CD4-positive, alpha-beta T cell treated with Interleukin-2 at 100 ng/mL for 4 hours (primary cell): ENCODE results near the gene NAPSA.

Source experiments
- DNase-seq: peaks from one replicate; pipeline ENCODE4 v3.0.0-alpha.2; 2020; ENCODE audit warnings: low spot score

Gene NAPSA

GRCh38 chr19:50383852-50384684 lies 18.6 kb upstream of the NAPSA start, which contains the start of gene POLD1:
POLD1 (plus strand) TSS chr19:50384347; CDS start chr19:50398852, 14,505 bp downstream.
- DNase-seq, result peak; percentile 98

DNA sequence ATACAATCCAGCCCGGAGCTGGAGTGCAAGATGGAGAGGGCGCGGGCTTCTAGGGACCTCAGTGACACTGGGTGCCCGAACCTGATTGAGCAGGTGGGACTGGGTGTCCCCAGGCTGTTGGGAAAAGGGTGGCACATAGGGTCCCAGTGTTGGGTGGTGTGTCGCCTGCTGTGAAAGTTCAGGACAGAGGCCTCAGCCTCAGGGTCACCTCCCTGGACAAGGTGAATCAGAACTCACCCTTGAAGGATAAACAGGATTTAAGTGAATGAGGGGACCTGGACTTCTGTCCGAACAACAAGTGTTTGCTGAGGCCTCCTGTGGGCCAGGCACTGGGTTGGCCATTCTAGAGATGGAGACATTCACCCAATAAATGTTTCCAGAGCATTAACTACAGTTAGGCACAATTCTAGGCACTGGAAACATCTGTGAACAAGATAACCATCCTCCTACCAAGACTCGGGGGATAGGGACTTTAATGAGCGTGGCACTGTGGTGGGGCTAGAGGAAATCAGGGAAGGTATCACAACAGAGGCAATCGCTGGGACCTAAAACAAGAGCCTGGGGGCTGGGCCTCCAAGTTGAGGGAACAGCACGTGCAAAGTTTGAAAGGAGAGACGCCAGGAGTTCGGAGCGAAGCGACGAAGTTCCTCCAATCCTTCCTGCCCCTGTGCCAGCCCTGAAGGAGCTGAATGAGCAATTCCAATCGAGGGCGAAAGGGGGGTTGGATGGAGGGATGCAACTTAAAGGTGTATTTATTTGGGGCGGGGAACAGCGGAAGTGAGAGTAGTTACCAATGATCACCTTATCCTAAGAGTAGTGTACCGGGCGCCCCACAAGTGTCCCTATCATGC lies 17.8 kb upstream of the NAPSA start:
- DNase-seq, result no peak

GRCh38 chr19:50381881-50382729 lies 16.7 kb upstream of the NAPSA start:
- no peak for DNase-seq

DNA sequence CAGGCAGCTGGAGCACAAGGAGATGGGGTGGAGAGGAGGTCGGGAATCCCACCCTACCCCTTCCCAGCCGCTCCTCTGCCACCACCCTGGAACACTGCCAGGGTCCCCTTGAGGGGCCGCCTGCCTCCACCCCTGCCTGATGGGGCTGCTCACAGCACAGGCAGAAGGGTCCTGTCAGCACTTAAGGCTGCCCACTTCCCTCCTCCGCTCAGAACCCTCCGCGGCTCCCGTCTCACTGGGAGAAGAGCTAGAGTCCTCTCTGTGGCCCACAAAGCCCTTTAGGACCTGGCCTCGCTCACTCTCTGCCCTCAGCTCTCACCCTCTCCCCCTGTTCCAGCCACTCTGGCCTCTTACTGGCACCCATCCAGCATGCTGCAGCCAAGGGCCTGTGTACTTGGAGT lies 15.3 kb upstream of the NAPSA start:
- no peak for DNase-seq

DNA sequence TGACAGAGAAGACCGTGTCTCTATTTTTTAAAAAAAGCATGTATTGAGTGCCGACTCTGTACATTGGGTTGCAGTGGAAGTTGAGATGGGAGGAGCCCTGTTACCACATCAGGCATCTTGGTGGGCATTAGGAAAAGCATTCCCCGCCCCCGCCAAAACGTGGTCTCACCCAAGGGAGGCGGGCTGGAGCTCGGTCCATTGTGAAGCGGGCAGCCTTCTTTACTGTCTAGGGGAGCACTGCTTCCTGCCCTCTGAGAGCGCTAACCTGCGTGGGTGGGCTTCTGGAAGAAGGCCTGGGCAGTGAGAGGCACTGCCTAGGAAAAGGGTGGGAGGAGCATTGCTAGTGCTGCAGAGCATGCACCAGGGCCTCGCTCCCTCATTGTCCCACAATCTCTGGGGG lies 14.7 kb upstream of the NAPSA start:
- DNase-seq, result no peak

DNA sequence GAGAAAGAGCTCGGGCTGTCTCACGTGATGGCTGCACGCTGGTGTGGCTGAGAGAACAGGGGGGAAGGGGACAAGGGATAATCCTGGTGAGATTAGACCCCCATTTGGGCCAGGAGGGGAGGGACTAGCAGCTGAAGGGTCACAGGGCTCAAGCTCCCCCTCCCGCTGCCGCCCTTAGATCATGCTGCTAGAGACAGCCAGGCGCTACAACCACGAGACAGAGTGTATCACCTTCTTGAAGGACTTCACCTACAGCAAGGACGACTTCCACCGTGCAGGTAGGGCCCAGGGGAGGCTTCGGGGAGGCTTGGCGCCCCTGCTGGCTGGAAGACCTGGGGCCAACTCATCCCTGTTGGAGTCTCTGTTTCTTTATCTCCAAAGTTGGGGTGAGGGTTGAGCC lies 14.2 kb upstream of the NAPSA start:
- DNase-seq, result no peak

DNA sequence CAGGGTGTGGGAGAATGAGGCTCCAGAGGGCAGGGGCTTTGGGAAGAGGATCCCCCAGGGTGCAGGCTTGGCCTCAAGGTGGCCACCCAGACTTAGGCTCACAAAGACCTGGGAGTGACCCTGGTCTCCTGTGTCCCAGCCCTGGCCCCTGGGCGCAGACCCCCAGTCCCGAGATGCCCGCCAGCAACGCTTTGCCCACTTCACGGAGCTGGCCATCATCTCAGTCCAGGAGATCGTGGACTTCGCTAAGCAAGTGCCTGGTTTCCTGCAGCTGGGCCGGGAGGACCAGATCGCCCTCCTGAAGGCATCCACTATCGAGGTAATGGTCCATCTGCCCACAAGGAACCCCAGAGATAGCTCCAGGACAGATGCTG lies 13.4 kb upstream of the NAPSA start:
- no peak for DNase-seq

DNA sequence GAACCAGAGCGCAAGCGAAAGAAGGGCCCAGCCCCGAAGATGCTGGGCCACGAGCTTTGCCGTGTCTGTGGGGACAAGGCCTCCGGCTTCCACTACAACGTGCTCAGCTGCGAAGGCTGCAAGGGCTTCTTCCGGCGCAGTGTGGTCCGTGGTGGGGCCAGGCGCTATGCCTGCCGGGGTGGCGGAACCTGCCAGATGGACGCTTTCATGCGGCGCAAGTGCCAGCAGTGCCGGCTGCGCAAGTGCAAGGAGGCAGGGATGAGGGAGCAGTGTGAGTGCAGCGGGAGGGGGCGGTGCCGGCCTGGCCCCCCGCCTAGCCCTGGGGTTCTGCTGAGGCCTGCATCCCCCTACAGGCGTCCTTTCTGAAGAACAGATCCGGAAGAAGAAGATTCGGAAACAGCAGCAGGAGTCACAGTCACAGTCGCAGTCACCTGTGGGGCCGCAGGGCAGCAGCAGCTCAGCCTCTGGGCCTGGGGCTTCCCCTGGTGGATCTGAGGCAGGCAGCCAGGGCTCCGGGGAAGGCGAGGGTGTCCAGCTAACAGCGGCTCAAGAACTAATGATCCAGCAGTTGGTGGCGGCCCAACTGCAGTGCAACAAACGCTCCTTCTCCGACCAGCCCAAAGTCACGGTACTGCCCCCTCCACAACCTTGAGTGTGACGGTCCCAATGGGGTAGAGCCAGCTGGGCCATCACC lies 12.9 kb upstream of the NAPSA start:
- no peak for DNase-seq

DNA sequence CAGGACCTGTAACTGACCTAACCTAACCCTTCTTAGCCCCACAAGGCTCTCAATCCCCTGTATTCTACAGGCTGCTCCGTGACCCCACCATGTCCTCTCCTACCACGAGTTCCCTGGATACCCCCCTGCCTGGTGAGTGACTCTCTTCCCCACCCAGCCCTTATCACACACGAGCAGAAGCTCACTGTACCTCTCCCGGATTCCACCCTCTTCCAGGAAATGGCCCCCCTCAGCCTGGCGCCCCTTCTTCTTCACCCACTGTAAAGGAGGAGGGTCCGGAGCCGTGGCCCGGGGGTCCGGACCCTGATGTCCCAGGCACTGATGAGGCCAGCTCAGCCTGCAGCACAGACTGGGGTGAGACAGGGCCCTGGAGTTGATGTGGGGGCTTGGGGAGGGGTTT lies 12.1 kb upstream of the NAPSA start:
- no peak for DNase-seq

DNA sequence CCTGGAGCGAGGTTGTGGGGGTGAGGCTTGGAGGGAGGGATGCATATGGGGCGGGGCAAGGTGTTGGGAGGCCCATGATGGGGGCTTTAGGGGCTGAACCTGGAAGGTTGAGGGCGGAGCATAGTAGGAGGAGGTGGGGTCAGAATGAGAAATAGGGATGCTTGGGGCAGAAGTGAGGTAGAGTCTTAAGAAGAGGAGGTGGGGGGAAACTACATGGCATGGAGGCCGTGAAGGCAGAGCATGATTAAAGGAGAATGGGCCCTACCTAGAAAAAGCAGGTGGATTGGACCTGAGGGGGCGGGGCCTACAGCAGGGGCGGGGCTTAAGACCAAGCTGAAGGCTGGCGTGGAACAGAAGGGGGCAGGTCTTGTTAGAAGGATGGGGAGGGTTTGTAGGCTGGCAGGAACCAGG lies 11.6 kb upstream of the NAPSA start:
- peak; percentile 48 for DNase-seq

GRCh38 chr19:50376166-50377050 lies 11.0 kb upstream of the NAPSA start, which contains the start of gene NR1H2:
NR1H2 (plus strand) TSS chr19:50376457; CDS start chr19:50377606, 1,149 bp downstream.
- peak; percentile 96 for DNase-seq

- DNase-seq, result no peak
Measured at GRCh38 chr19:50371914-50372475, 6.6 kb upstream of the NAPSA start.

DNA sequence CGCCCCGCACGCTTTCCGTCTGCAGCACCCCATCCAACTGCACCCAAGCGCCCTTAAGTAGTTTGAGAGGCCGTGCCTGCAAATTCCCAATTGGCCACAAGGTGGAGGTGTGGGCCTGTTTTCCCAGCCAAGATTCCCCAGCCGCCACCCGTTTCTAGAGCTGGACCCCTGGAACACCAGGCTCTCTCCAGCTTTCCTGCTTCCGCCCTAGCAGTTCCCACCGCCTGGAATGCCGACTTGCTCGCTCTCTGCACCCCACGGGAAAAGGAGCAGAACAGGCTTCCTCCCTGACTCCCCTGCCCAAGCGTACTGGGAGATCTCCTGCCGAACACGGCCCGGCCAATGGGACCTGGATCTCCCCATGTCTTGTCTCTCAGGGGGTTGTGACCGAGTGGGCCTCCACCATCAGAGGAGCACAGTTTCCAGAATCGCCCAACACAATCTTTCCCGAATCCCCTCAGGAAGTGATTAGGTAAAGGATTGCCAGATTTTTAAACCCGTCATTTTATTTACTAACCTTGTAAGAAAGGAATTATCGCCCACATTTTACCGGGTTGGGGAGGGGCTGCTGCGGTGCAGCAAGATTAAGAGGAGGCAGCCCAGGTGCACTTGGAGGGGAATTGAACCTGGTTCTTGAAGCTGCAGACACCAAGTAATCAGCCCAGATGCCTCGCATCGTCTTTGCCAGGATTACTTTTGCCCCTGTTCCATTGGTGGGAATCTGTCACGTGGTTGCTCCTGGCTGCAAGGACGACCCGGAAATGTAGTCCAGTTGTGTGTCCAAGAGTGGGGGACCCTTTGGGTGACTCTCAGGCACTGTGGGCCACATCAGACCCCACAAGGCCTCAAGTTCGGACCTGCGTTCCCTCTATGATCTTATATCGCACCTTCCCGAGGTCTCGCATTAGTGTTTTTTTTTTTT lies 3.5 kb upstream of the NAPSA start:
- peak; percentile 84 for DNase-seq

DNA sequence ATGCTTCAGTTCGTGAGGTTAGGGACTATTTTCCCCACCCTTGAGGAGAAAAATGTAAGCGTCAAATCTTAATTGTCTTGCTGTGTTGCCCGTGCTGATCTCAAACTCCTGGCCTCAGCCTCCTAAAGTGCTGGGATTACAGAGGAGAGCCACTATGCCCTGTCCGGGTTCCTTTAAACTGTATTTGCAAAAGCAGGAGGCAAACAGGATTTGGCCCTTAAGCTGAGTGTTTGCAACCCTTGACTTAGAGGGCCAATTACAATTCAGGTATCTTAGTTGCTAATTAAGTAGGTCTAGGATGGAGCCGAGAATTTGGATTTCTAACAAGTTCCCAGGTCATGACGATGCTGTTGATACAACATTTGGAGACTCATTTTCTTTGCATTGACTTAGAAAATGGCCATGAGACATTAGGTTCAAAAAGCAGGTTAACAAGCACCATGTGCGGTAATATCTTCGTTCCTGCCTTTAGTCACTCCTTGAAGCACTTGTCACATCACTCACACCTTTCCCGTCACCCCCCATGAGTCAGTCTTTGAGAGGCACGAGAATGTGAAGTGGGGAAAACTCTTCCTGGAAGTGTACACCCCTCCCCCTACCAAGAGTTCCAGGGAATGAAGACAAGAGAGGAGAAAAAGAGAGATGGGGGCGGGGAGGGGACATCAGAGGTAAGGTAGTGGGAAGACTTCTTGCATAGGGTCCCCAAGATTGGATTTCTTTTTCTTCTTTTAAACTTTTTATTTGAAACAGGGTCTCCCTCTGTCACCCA lies 2.6 kb downstream of the NAPSA start:
- DNase-seq, result peak; percentile 57

DNA sequence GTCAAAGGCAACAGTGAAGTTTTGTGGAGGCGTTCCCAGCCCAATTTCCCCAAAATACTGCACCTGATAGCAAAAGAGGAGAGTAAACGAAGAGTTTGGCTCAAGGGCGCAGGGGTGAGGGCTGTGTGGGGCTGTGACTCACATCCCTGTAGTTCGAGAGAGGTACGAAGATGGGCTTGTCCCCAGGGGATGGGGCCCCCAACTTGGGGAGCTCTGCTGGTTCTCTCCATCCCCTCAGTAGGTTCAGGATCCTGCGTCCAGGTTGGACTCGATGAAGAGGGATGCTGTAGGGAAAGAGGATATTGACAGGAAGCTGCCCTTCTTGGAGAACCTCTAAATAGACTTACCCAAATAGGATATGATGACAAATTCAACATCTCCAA lies 3.4 kb downstream of the NAPSA start:
- DNase-seq, result no peak

GRCh38 chr19:50361290-50362029 lies 4.0 kb downstream of the NAPSA start:
- no peak for DNase-seq

- DNase-seq, result no peak
Measured at GRCh38 chr19:50359328-50359818, 6.1 kb downstream of the NAPSA start.
